HAP-1 (cell line): ENCODE measurements around the gene LAMA5.

ENCODE experiments used
- DNase-seq, 2 experiments: peaks; one replicate each; pipeline ENCODE4 v3.0.0-alpha.2; 2016 to 2020; ENCODE audit warnings: low spot score in 2 of 2
- H3K27me3 ChIP-seq: fragments of 250-450 bp; sonication (Bioruptor Pico); 2 replicates; pipeline ENCODE4 v1.5.1; 2020; ENCODE audit warnings: low read depth, mild to moderate bottlenecking, moderate library complexity
- H3K36me3 ChIP-seq: fragments of 250-450 bp; sonication (Bioruptor Pico); replicated peaks from 2 replicates; pipeline ENCODE4 v1.5.1; 2020; ENCODE audit warnings: mild to moderate bottlenecking
- H3K4me1 ChIP-seq: fragments of 250-450 bp; sonication (Bioruptor Pico); 2 replicates; pipeline ENCODE4 v1.5.1; 2020; ENCODE audit warnings: mild to moderate bottlenecking
- H3K4me3 ChIP-seq: fragments of 250-450 bp; sonication (Bioruptor Pico); 2 replicates; pipeline ENCODE4 v1.5.1; 2020; ENCODE audit warnings: mild to moderate bottlenecking, moderate library complexity
- H3K9me3 ChIP-seq: fragments of 250-450 bp; sonication (Bioruptor Pico); 2 replicates; pipeline ENCODE4 v1.5.1; 2020; ENCODE audit warnings: mild to moderate bottlenecking, moderate library complexity
- in situ Hi-C: fragments of 300-500 bp; cut with MboI; formaldehyde crosslinking; loops from 3 replicates; pipeline ENCODE4 v1.14.3; 2020; ENCODE audit warnings: low sequenced_read_pairs, inconsistent platforms, mixed read lengths

LAMA5 gene

GRCh38 chr20:62318400-62319345, 48.4 kb downstream of the LAMA5 start:
- H3K27me3 ChIP-seq = no peaks in the 10 kb centered on the region
- peaks cover 58% of the 10 kb centered on the region for H3K36me3 ChIP-seq
- no peaks in the 10 kb centered on the region for H3K4me1 ChIP-seq
- H3K4me3 ChIP-seq = no peak overlapping the region
- no peaks in the 10 kb centered on the region for H3K9me3 ChIP-seq
- no peak for DNase-seq
- in situ Hi-C loops = no loop called here

GRCh38 chr20:62317167-62317655, 49.9 kb downstream of the LAMA5 start:
- H3K9me3 ChIP-seq = no peaks in the 10 kb centered on the region
- peaks cover 68% of the 10 kb centered on the region for H3K36me3 ChIP-seq
- no peak for DNase-seq
- in situ Hi-C loops = no loop called here
- H3K4me1 ChIP-seq = no peaks in the 10 kb centered on the region
- H3K27me3 ChIP-seq = no peaks in the 10 kb centered on the region
- H3K4me3 ChIP-seq = no peak overlapping the region

- in situ Hi-C loops = no loop called here
- Histone ChIP-seq H3K9me3 (no peaks in the 10 kb centered on the region), H3K27me3 (no peaks in the 10 kb centered on the region), H3K4me1 (no peaks in the 10 kb centered on the region), H3K36me3 (peaks cover 66% of the 10 kb centered on the region), H3K4me3 (no peak overlapping the region)
- DNase-seq = no peak
These were observed 50.6 kb downstream of the LAMA5 start for GRCh38 chr20:62316331-62317166.

- Histone ChIP-seq H3K4me3 (no peak overlapping the region), H3K4me1 (no peaks in the 10 kb centered on the region), H3K27me3 (no peaks in the 10 kb centered on the region), H3K9me3 (no peaks in the 10 kb centered on the region), H3K36me3 (peaks cover 73% of the 10 kb centered on the region)
- DNase-seq = no peak
- in situ Hi-C loops = no loop called here
These were observed 51.3 kb downstream of the LAMA5 start for GRCh38 chr20:62315773-62316172.

- H3K4me3 ChIP-seq = no peak overlapping the region
- no peaks in the 10 kb centered on the region for H3K27me3 ChIP-seq
- no peak for DNase-seq
- peaks cover 75% of the 10 kb centered on the region for H3K36me3 ChIP-seq
- H3K9me3 ChIP-seq = no peaks in the 10 kb centered on the region
- H3K4me1 ChIP-seq = no peaks in the 10 kb centered on the region
- in situ Hi-C loops = no loop called here
These were observed 52.3 kb downstream of the LAMA5 start for GRCh38 chr20:62314711-62315302.

- Histone ChIP-seq H3K4me1 (no peaks in the 10 kb centered on the region), H3K27me3 (no peaks in the 10 kb centered on the region), H3K9me3 (no peaks in the 10 kb centered on the region), H3K36me3 (peaks cover 72% of the 10 kb centered on the region), H3K4me3 (no peak overlapping the region)
- DNase-seq = no peak
- in situ Hi-C loops = no loop called here
These were observed 52.8 kb downstream of the LAMA5 start for GRCh38 chr20:62314339-62314638.

GRCh38 chr20:62313460-62314338, 53.4 kb downstream of the LAMA5 start:
- DNase-seq = no peak
- Histone ChIP-seq H3K4me1 (no peaks in the 10 kb centered on the region), H3K36me3 (peaks cover 72% of the 10 kb centered on the region), H3K27me3 (no peaks in the 10 kb centered on the region), H3K4me3 (no peak overlapping the region), H3K9me3 (no peaks in the 10 kb centered on the region)
- in situ Hi-C loops = no loop called here

GRCh38 chr20:62313021-62313420, 54.1 kb downstream of the LAMA5 start:
- H3K36me3 ChIP-seq = peaks cover 75% of the 10 kb centered on the region
- no peaks in the 10 kb centered on the region for H3K27me3 ChIP-seq
- no peaks in the 10 kb centered on the region for H3K9me3 ChIP-seq
- H3K4me1 ChIP-seq = no peaks in the 10 kb centered on the region
- no peak overlapping the region for H3K4me3 ChIP-seq
- in situ Hi-C loops = no loop called here
- DNase-seq = no peak

- no peaks in the 10 kb centered on the region for H3K9me3 ChIP-seq
- no peak overlapping the region for H3K4me3 ChIP-seq
- H3K27me3 ChIP-seq = no peaks in the 10 kb centered on the region
- in situ Hi-C loops = no loop called here
- no peak for DNase-seq
- peaks cover 79% of the 10 kb centered on the region for H3K36me3 ChIP-seq
- H3K4me1 ChIP-seq = no peaks in the 10 kb centered on the region
These were observed 54.5 kb downstream of the LAMA5 start for GRCh38 chr20:62312662-62312977.

- DNase-seq = no peak
- H3K36me3 ChIP-seq = peaks cover 79% of the 10 kb centered on the region
- no peaks in the 10 kb centered on the region for H3K9me3 ChIP-seq
- H3K27me3 ChIP-seq = no peaks in the 10 kb centered on the region
- in situ Hi-C loops = no loop called here
- H3K4me1 ChIP-seq = no peaks in the 10 kb centered on the region
- no peak overlapping the region for H3K4me3 ChIP-seq
These were observed 55.1 kb downstream of the LAMA5 start for GRCh38 chr20:62311832-62312661.

GRCh38 chr20:62311150-62311549, 56.0 kb downstream of the LAMA5 start:
- no peak for DNase-seq
- H3K4me1 ChIP-seq = no peaks in the 10 kb centered on the region
- in situ Hi-C loops = no loop called here
- no peaks in the 10 kb centered on the region for H3K9me3 ChIP-seq
- H3K27me3 ChIP-seq = no peaks in the 10 kb centered on the region
- no peak overlapping the region for H3K4me3 ChIP-seq
- peaks cover 79% of the 10 kb centered on the region for H3K36me3 ChIP-seq

- DNase-seq = no peak
- no peaks in the 10 kb centered on the region for H3K27me3 ChIP-seq
- in situ Hi-C loops = no loop called here
- no peak overlapping the region for H3K4me3 ChIP-seq
- H3K36me3 ChIP-seq = peaks cover 79% of the 10 kb centered on the region
- no peaks in the 10 kb centered on the region for H3K9me3 ChIP-seq
- no peaks in the 10 kb centered on the region for H3K4me1 ChIP-seq
These were observed 56.4 kb downstream of the LAMA5 start for GRCh38 chr20:62310757-62311121.
